NT2/D1 (cell line): ENCODE data around the gene YY1.
"Not testable (repeated sequence)": the region's sequence is repeated elsewhere in the genome, so short reads cannot be mapped to it uniquely, and the experiment has no call there.

Source experiments
- YY1 ChIP-seq: IDR thresholded peaks from 2 replicates; pipeline ENCODE4 v1.6.1; 2011; ENCODE audit not compliant: insufficient read length, insufficient read depth
- ZNF274 ChIP-seq: IDR thresholded peaks from 2 replicates; pipeline ENCODE4 v1.6.1; 2011; ENCODE audit warnings: mild to moderate bottlenecking, low read depth, low read length

DNA sequence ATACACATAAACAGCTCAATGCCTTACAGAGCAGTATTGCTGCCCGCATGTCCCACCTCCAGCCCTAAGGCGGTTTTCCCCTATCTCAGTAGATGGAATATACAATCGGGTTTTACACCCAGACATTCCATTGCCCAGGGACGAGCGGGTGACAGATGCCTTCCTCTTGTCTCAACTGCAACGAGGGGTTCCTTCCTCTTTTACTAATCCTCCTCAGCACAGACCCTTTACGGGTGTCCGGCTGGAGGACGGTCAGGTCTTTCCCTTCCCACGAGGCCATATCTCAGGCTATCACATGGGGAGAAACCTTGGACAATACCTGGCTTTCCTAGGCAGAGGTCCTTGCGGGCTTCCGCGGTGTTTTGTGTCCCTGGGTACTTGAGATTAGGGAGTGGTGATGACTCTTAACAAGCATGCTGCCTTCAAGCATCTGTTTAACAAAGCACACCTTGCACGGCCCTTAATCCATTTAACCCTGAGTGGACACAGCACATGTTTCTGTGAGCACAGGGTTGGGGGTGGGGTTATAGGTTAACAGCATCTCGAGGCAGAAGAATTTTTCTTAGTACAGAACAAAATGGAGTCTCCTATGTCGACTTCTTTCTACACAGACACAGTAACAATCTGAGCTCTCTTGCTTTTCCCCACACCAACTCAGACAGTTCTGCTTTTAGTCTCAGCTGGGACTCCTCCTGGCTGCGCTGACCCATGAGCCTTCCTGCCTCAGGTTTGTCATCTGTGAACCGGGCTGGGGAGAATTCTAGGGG, 73.3 kb downstream of the YY1 start:
- TF ChIP-seq ZNF274, YY1: not testable (repeated sequence)
